NCI-H187 (cell line): ENCODE data around the gene CFAP20DC.
"Not testable (repeated sequence)": the region's sequence is repeated elsewhere in the genome, so short reads cannot be mapped to it uniquely, and the experiment has no call there.

Experiments used
- DNase-seq, 2 experiments: peaks; one replicate each; lab custom pipeline; 2025; lab: John Stamatoyannopoulos, UW

CFAP20DC gene

GRCh38 chr3:58962816-58963215 lies 87.0 kb downstream of the CFAP20DC start:
- no peak for DNase-seq

- no peak for DNase-seq
These were observed 87.7 kb downstream of the CFAP20DC start for GRCh38 chr3:58962040-58962651.

- no peak for DNase-seq
These were observed 94.5 kb downstream of the CFAP20DC start for GRCh38 chr3:58955308-58955707.

- no peak for DNase-seq
These were observed 96.5 kb downstream of the CFAP20DC start for GRCh38 chr3:58953288-58953687.

- no peak for DNase-seq
These were observed 97.5 kb downstream of the CFAP20DC start for GRCh38 chr3:58952128-58952917.

- no peak for DNase-seq
These were observed 101.8 kb downstream of the CFAP20DC start for GRCh38 chr3:58948018-58948417.

GRCh38 chr3:58946875-58947274 lies 103.0 kb downstream of the CFAP20DC start:
- DNase-seq = no peak

GRCh38 chr3:58938057-58938456 lies 111.8 kb downstream of the CFAP20DC start:
- DNase-seq = no peak

- no peak for DNase-seq
These were observed 125.2 kb downstream of the CFAP20DC start for GRCh38 chr3:58924578-58924977.

GRCh38 chr3:58900386-58900785 lies 149.4 kb downstream of the CFAP20DC start:
- no peak for DNase-seq

GRCh38 chr3:58899953-58900298 lies 149.9 kb downstream of the CFAP20DC start:
- no peak for DNase-seq

GRCh38 chr3:58899159-58899952 lies 150.5 kb downstream of the CFAP20DC start:
- DNase-seq = no peak

GRCh38 chr3:58898513-58898912 lies 151.3 kb downstream of the CFAP20DC start:
- no peak for DNase-seq

- no peak for DNase-seq
These were observed 152.2 kb downstream of the CFAP20DC start for GRCh38 chr3:58897646-58898045.

- not testable (repeated sequence) for DNase-seq
These were observed 154.1 kb downstream of the CFAP20DC start for GRCh38 chr3:58895678-58896077.

- not testable (repeated sequence) for DNase-seq
These were observed 157.3 kb downstream of the CFAP20DC start for GRCh38 chr3:58892526-58892925.

GRCh38 chr3:58888087-58888486 lies 161.7 kb downstream of the CFAP20DC start:
- DNase-seq = no peak

- no peak for DNase-seq
These were observed 165.4 kb downstream of the CFAP20DC start for GRCh38 chr3:58884453-58884852.

- DNase-seq = no peak
These were observed 169.6 kb downstream of the CFAP20DC start for GRCh38 chr3:58880182-58880581.

- no peak for DNase-seq
These were observed 175.0 kb downstream of the CFAP20DC start for GRCh38 chr3:58874795-58875194.

- peak; percentile 55 to 57 for DNase-seq
These were observed 175.5 kb downstream of the CFAP20DC start for GRCh38 chr3:58874248-58874741.

- DNase-seq = no peak
These were observed 181.6 kb downstream of the CFAP20DC start for GRCh38 chr3:58868097-58868779.
